ENCODE measurements around the gene COMMD4. TPM values are rescaled to one million over a fixed set of nuclear protein-coding genes. Genes with fewer than 3 reads are reported as not detected.

Gene COMMD4
- total and polyA plus RNA-seq, 2 of the 4 experiments (the other 2 are of a cell fraction): 91.2 to 133 TPM

- TSS peak; percentile 59 for BruUV-seq (replicated peaks)
- Histone ChIP-seq H4K8ac (ENCODE audit: low read depth in 2 of 2, low read length in 2 of 2) (no peak overlapping the region), H2BK120ac (ENCODE audit: low read depth, low read length) (no peak overlapping the region), H2AK9ac (replicated peaks; ENCODE audit: low read depth, low read length, poor library complexity) (no peak overlapping the region), H3K4ac (ENCODE audit: low read depth, low read length) (no peak overlapping the region), H3K56ac (ENCODE audit: extremely low read depth, insufficient read depth, low read length) (no peak overlapping the region), H3K9me3 (ENCODE audit: control insufficient read depth, insufficient read depth, low read length) (no peaks in the 10 kb centered on the region), H4K20me1 (ENCODE audit: insufficient read depth, low read length) (peaks cover 19% of the 10 kb centered on the region; the same call in 1 of the 2 replicates), H2AFZ (replicated peaks; ENCODE audit: low read length, poor library complexity) (no peak overlapping the region), H3K27me3 (ENCODE audit: control insufficient read depth, insufficient read depth, low read length) (no peaks in the 10 kb centered on the region), H3K18ac (ENCODE audit: low read depth, low read length) (no peak overlapping the region), H3K27ac (ENCODE audit: insufficient read depth, low read length) (no peak overlapping the region), H2BK15ac (ENCODE audit: low read depth, low read length) (no peak overlapping the region), H4K91ac (ENCODE audit: insufficient read depth, low read depth, low read length) (no peak overlapping the region), H3K4me1 (ENCODE audit: control insufficient read depth, insufficient read depth, low read length) (peaks cover 4% of the 10 kb centered on the region), H3K9ac (ENCODE audit: low read depth, low read length) (no peak overlapping the region), H2AK5ac (ENCODE audit: low read depth, low read length) (no peak overlapping the region), H3K4me2 (ENCODE audit: low read depth, low read length) (no peak overlapping the region), H3K9me1 (ENCODE audit: insufficient read depth, low read length) (peaks cover 4% of the 10 kb centered on the region; the same call in 1 of the 2 replicates), H2BK20ac (ENCODE audit: low read depth, low read length) (no peak overlapping the region), H4K5ac (ENCODE audit: low read depth, low read length) (no peak overlapping the region), H3K14ac (replicated peaks; ENCODE audit: low read depth, low read length) (no peak overlapping the region), H3K4me3 (ENCODE audit: insufficient read depth, low read depth, low read length) (no peak overlapping the region), H3K23ac (ENCODE audit: low read depth, low read length) (no peak overlapping the region), H2BK5ac (ENCODE audit: low read depth, low read length, poor library complexity, severe bottlenecking) (no peak overlapping the region), H3K36me3 (ENCODE audit: control insufficient read depth, insufficient read depth, low read length) (peaks cover 33% of the 10 kb centered on the region), H3K79me1 (ENCODE audit: low read depth in 1 of 2, low read length in 2 of 2) (peaks cover 60 to 64% of the 10 kb centered on the region in 2 experiments)
- no peak for ATAC-seq (ENCODE audit: low read depth)
- dilution Hi-C loops (cut with HindIII; ENCODE audit: low sequenced_read_pairs, unreplicated experiment) (no loop called here), intact Hi-C loops (cut with micrococcal nuclease) (no loop called here), in situ Hi-C loops (cut with MboI; ENCODE audit: low sequenced_read_pairs) (no loop called here)
- CTCF ChIA-PET: no interaction called here
- TF ChIP-seq MXI1 (IDR thresholded peaks at IDR 0.05; ENCODE audit: borderline replicate concordance, low read depth, low read length) (no peak), RAD21 (IDR thresholded peaks at IDR 0.05; ENCODE audit: low read length) (no peak), NFE2L2 (IDR thresholded peaks at IDR 0.05; ENCODE audit: low read depth, low read length) (no peak), USF2 (IDR thresholded peaks at IDR 0.05; ENCODE audit: low read depth, low read length) (no peak), MAFK (IDR thresholded peaks at IDR 0.05; ENCODE audit: low read depth, low read length) (no peak), CEBPB (IDR thresholded peaks at IDR 0.05; ENCODE audit: low read depth, low read length) (no peak), RFX5 (IDR thresholded peaks at IDR 0.05; ENCODE audit: low read depth, low read length) (no peak), ELK1 (IDR thresholded peaks at IDR 0.05; ENCODE audit: borderline replicate concordance, low read depth, low read length) (no peak), POLR2A (IDR thresholded peaks at IDR 0.05; ENCODE audit: low read depth, low read length) (no peak), RCOR1 (IDR thresholded peaks at IDR 0.05; ENCODE audit: insufficient replicate concordance, low read length) (no peak), MAZ (IDR thresholded peaks at IDR 0.05; ENCODE audit: borderline replicate concordance, low read depth, low read length) (no peak), CHD1 (IDR thresholded peaks at IDR 0.05; ENCODE audit: low read depth, low read length) (no peak), SMC3 (IDR thresholded peaks at IDR 0.05; ENCODE audit: low read depth, low read length) (no peak), BHLHE40 (IDR thresholded peaks at IDR 0.05; ENCODE audit: low read depth, low read length) (no peak), CTCF (conservative IDR thresholded peaks at IDR 0.05; ENCODE audit: low read depth, low read length) (no peak), FOS (IDR thresholded peaks at IDR 0.05; ENCODE audit: low read depth, low read length) (no peak)
- POLR2A ChIA-PET (ENCODE audit: unreplicated experiment): no interaction called here
- DNase-seq: no peak
- 57% methylated on average over 1 of the region's 1 CpG; no CpG with 5 or more reads in 1 of the 2 experiments for WGBS, 2 experiments (ENCODE audit: extremely low coverage in 2 of 2, insufficient read length in 1 of 2)
Observed at GRCh38 chr15:75371486-75371885, 35.6 kb downstream of the COMMD4 start.

All from IMR-90 (cell line).